K562 (cell line): Measurements from ENCODE around the gene PGAP3. TPM values are rescaled to one million over a fixed set of nuclear protein-coding genes. Genes with fewer than 3 reads are reported as not detected.
A peak's percentile ranks its signal among the peaks of the same experiment; 100 is the strongest.

Experiments used
- BCOR ChIP-seq: fragments of 450-650 bp; IDR thresholded peaks from 2 replicates; pipeline ENCODE4 v1.6.1; 2016
- CBX1 ChIP-seq: sonication (generic); IDR thresholded peaks from 2 replicates; pipeline ENCODE4 v1.6.1; 2016; ENCODE audit warnings: antibody characterized with exemption, low read depth, mild to moderate bottlenecking
- FOXA3 ChIP-seq, 2 experiments: fragments of 450-650 bp in 1 of 2; sonication (generic) in 1 of 2; formaldehyde crosslinking; IDR thresholded peaks in 1 of 2; conservative IDR thresholded peaks in 1 of 2; 2 replicates each; pipeline versions ENCODE4 v1.4.0 to v1.8.0; 2020 to 2022; ENCODE audit warnings: mild to moderate bottlenecking in 2 of 2, missing genetic modification reagents in 1 of 2
- POLR3G ChIP-seq: IDR thresholded peaks from 2 replicates; pipeline ENCODE4 v1.6.1; 2011; ENCODE audit not compliant: insufficient read length, insufficient replicate concordance; ENCODE audit errors: extremely low read depth
- PRDM10 ChIP-seq: fragments of 450-650 bp; IDR thresholded peaks from 2 replicates; pipeline ENCODE4 v1.6.1; 2018; ENCODE audit not compliant: partially characterized antibody
- SMARCA5 ChIP-seq: fragments of 450-650 bp; IDR thresholded peaks from 2 replicates; pipeline ENCODE4 v1.6.1; 2016
- polyA plus RNA-seq, 8 experiments: library from polyadenylated mRNA; depleted of rRNA in 4 of 8; stranded (reverse) in 5 of 8; unstranded in 3 of 8; fragments of >200 nt; fragmentation: Nextera tagmentation in 2 of 8; fragmentation: Illumina TruSeq in 1 of 8; extraction: Ambion mirVana in 2 of 8; extraction: Trizol in 1 of 8; gene quantifications; 2 replicates each; pipeline versions ENCODE4 v1.2.1 to v1.2.3, GENCODE V29; 2011 to 2014; ENCODE audit warnings: inconsistent platforms in 1 of 8, missing spikeins in 1 of 8
- total RNA-seq, 7 experiments: library from RNA; depleted of rRNA in 6 of 7; stranded (reverse); fragments of >200 nt in 6 of 7; fragmentation: Illumina TruSeq in 2 of 7; extraction: Trizol in 2 of 7; gene quantifications; 2 replicates each; pipeline versions ENCODE4 v1.2.1 to v1.2.3, GENCODE V29; 2011 to 2021; ENCODE audit warnings: low replicate concordance in 1 of 7

PGAP3 gene
- total and polyA plus RNA-seq, 9 of the 15 experiments (the other 6 are each of a cell fraction or from before 2014, with no cell fraction given) = 0.38 to 9.4 (median 4.5) TPM

GRCh38 chr17:39676198-39676819 is 11.5 kb downstream of the PGAP3 start (continued):
- TF ChIP-seq PRDM10 (peak; percentile 78), FOXA3 (CRISPR knock-in tag; conservative IDR thresholded peaks at IDR 0.05 in 1 of 2, IDR thresholded peaks at IDR 0.05 in 1 of 2) (no peak), CBX1 (peak; percentile 84; the same call in 1 of the 2 replicates), BCOR (peak; percentile 98), SMARCA5 (peak; percentile 77; the same call in 1 of the 2 replicates), POLR3G (no peak)
